ENCODE data around the gene COL6A2.

DNA sequence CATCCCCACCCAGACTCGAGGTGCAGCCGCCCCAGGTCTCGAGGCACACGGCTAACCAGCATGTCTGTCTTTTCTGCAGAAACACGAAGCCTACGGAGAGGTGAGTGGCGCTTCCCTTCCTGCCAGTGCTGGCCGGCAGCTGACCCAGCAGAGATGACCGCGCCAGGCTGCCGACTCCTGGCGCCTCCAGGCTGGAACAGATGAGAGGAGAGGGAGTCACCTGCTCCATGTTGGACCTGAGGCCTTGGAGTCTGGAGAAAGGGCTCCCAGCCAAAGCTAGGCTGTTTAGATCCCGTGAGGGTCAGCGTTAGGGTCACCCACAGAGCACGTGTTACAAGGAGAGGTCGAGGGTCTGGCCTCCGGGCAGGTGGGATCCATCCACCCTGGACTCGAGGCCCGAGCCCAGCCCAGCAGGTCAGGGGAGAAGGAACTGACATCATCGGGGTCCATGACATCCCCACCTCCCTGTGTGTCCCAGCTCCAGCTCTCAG is 14.9 kb downstream of the COL6A2 start:
- TF ChIP-seq CBX2 (IDR thresholded peaks at IDR 0.05; ENCODE audit: low read depth, low read length) (no peak), CBX2 (CRISPR knock-in tag; IDR thresholded peaks at IDR 0.05; ENCODE audit: low read depth) (no peak), ZKSCAN5 (CRISPR knock-in tag; IDR thresholded peaks at IDR 0.05) (no peak), TBL1XR1 (IDR thresholded peaks at IDR 0.05; ENCODE audit: borderline replicate concordance, low read length, partially characterized antibody) (no peak), CTCF (CRISPR knock-in tag; IDR thresholded peaks at IDR 0.05) (no peak), EZH2 (conservative IDR thresholded peaks at IDR 0.05; ENCODE audit: low read depth, low read length) (no peak), NFIC (IDR thresholded peaks at IDR 0.05; ENCODE audit: low read length) (no peak), POLR2A (IDR thresholded peaks at IDR 0.05; ENCODE audit: insufficient read depth in 1 of 2, low read depth in 2 of 2, low read length in 2 of 2) (no peak), TBP (CRISPR knock-in tag; IDR thresholded peaks at IDR 0.05) (no peak), MAFK (conservative IDR thresholded peaks at IDR 0.05 in 1 of 2, IDR thresholded peaks at IDR 0.05 in 1 of 2; ENCODE audit: low read length in 2 of 2) (no peak)
